Stimulated activated CD8-positive, alpha-beta memory T cell treated with anti-CD3 and anti-CD28 coated beads, Interleukin-2, amount 100 ng/mL, for 1 hour (primary cell): ENCODE results near the gene ZSCAN5A.
"Not testable (repeated sequence)": the region's sequence is repeated elsewhere in the genome, so short reads cannot be mapped to it uniquely, and the experiment has no call there.

ENCODE experiments used
- DNase-seq, 2 donors: peaks; one replicate each; pipeline ENCODE4 v3.0.0-alpha.2; 2020; ENCODE audit warnings: low read depth in 2 of 2

ZSCAN5A gene

DNA sequence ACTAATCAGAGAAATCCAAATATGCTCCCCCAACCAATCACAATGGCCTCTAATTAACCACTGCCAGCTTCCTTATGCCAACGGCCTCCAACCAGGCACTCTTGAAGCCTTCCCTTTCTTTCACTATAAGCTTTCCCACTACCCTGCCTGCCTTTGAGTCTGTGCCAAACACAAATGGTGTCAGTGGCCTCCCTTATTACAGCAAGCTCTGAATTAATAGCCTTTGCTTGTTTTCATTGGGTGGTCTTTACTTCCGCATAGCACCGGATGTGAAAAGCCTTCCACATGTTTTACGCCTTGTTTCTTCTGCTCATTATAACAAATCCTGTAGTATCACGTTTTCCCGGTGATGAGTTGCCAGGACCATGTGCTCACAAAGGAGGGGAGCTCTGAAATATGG, 43.5 kb downstream of the ZSCAN5A start:
- no peak for DNase-seq

DNA sequence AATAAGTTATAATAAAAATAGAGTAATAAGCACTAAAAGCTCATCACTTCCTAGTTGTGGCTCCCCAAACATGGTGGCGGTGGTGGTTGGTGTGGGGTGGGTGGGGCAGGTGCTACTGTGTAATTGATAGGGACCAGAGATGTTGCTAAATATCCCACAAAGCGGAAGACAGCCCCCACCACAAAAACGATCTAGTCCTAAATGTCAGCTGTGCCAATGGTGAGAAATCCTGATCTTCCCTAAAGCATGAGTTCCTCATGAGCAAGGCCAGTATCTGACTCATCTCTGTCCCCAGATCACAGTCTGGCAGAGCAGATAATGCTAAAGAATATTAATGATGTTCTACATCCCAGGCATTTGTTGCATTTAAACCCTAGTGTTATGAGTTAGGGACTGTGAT, 44.0 kb downstream of the ZSCAN5A start:
- DNase-seq = no peak

DNA sequence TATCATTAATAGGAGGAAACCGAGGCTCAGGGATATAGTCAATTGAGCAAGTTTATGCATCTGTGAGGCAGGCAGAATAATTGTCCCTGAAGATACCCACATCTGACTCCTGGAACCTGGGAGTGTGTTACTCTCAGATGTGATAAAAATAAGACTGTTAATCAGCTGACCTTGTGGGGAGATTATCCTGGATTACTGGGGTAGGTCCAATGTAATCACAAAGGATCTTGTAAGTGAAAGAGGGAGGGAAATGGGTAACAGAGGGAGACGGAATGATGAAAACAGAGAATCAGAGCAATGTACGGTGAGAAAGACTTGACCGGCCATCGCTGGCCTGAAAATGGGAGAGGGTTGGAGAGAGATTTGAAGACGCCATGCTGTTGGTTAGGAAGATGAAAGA, 45.3 kb downstream of the ZSCAN5A start:
- no peak for DNase-seq

DNA sequence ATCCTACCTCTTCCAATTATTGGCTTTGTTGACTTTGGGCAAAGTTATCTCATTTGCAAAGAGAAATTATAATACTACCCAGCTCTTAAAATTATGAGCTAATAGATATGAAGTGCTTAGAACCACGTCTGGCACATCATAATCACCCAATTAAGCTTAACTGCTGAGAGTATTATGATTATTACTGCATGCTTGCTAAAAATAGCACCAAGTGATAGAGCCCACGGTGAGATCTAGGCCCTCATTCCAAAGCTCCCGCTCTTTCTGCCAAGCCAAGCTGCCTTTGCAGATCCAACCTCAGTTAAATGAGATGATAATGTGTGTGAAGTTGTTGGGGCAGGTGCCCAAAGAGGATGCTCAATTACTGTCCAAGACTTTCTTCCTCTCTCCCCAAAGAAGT, 48.6 kb downstream of the ZSCAN5A start:
- DNase-seq = no peak

DNA sequence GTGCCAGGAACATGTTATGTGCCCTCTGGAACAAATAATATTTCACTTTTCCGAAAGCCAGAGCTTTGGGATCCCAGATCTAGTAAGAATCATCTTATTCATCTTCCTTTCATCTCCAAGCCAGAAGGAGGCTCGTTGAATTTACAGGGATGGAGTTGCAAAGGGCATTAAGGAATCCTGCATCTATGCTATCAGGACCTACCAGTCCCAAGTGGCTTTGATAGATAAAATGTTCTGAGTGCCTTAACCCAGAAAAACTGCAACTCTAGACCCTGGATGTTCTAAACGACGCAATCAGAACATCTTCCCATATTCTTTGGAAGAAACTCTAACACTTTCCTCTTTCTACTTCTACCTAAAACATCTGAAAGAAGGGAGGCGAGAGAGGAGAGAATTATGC, 51.3 kb downstream of the ZSCAN5A start:
- DNase-seq = no peak

DNA sequence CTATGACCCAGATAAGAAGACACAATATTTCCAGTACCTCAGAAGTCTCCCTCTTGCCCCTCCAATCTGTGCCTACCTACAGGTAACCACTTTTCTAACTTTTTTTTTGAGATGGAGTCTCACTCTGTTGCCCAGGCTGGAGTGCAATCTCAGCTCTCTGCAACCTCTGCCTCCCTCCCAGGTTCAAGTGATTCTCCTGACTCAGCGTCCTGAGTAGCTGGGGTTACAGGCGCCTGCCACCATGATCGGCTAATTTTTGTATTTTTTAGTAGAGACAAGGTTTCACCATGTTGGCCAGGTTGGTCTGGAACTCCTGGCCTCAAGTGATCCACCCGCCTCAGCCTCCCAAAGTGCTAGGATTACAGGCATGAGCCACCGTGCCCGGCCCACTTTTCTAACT, 52.7 kb downstream of the ZSCAN5A start:
- DNase-seq = not testable (repeated sequence)

DNA sequence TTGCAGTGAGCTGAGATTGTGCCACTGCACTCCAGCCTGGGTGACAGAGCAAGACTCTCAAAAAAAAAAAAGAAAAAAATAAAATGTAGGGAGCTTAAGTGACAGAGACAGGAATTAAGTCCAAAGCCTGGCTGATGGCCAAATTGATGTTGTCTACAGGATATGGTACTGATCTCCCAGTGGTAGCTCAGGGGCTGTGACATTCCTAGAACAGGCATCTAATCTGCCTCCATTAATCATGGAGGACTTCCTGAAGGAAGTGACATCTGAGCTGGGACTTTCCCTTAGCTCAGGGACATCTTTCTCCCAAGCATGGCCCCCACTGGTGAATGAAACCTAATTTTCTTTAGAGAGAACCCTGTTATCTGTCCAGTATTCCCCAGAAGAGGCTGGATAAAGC, 53.5 kb downstream of the ZSCAN5A start:
- no peak for DNase-seq

DNA sequence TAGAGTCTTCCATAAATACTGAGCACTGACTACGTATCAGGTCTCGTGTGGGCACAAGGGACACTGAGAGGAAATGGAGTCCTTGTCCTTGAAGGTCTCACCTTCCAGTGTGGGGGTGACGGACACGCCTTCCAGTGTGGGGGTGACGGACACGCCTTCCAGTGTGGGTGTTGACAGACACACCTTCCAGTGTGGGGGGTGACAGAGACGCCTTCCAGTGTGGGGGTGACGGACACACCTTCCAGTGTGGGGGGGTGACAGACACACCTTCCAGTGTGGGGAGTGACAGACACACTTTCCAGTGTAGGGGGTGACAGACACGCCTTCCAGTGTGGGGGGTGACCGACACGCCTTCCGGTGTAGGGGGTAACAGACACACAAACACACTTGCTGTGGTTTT, 56.4 kb downstream of the ZSCAN5A start:
- DNase-seq = no peak

DNA sequence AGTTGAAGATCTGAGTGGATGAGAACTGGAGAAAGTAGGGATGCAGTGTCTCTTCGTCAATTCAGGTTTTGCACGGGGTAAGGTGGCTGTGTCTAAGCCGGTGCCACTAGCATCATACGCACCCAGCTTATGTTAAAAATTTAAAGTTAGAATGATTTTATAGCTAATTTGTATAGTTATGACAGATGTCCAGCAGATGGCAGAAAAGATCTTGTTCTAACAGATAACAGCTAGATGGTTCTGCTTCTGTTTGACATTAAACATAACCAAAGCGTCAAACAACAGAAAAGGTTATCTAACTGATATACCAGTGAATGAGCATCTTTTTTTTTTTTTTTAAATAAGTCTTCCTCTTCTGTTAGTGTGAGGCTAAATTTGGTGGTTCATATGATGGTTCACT, 60.9 kb downstream of the ZSCAN5A start:
- DNase-seq = no peak

DNA sequence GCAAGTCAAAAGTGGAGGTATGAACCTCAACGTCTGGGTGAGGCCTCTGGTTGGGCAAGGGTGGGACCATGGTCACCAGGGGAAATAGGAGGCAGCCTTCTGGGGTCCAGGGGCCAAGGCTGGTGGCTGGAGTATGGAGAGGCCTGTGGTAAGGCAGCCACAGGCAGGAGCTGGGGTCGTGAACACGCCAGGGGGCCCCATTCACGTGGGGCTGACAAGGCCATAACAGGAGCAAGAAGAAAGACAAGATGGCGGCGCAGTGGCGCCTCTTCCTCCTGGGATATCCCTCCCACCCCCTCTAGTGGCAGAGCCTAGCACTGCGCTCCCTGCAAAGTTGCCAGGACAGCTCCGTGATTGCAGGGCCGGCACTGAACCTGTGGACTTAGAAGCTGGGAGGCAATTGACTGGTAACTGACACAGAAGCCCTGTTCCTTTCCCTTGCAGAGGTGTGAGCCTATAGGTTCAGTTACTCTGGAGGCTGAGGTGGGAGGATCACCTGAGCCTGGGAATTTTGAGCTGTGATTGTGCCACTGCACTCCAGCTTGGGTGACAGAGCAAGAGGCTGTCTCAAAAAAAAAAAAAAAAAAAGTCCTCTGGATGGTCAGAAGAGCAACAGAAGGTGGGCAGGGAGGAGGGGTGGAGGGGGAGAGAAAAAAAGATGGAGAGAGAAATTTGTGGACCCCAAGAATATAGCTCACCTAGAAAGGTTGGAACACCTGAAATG, 61.8 kb downstream of the ZSCAN5A start:
- peak; percentile 20 to 34 for DNase-seq

DNA sequence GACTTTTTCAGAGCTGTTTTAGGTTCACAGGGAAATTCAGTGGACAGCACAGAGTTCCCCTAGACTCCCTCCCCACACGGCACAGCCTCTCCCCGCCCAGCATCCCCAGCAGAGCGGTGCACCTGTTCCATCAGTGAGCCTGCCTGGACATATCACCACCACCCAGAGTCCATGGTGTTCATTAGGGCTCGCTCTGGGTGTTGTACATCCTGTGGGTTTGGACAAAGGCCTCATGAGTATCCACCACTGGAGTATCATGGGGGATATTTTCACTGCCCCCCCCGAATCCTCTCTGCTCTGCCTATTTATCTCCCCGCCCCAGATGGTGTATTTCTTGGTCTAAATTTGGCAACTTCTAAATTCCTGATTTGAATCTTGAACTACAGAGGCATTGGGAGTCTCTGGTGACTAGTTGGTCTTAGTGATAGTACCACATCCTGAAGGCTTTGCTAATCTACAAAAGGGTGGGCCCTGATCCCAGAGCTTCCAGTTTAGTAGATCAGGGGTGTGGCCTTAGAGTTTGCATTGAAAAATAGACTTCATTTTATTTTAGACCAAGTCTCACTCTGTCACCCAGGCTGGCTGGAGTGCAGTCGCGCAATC, 65.8 kb downstream of the ZSCAN5A start:
- DNase-seq = not testable (repeated sequence)

DNA sequence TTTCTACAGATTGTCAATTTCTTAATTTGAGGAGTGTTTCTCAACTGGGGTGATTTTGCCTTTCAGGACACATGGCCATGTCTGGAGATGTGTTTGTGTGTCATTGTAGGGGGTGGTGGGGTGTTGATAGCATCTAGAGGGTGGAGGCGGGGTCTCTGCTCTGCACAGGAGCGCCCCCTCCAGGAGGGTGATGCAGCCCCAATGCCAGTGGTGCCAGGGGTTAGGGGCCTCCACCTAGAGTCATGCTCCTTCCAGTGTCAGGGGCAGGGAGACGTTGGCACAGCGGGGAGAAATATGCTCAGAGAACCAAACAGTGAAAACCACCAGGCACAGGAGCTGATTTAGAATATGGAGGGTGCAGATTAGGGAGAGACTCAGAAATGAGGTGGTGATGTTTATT, 68.9 kb downstream of the ZSCAN5A start:
- not testable (repeated sequence) for DNase-seq

DNA sequence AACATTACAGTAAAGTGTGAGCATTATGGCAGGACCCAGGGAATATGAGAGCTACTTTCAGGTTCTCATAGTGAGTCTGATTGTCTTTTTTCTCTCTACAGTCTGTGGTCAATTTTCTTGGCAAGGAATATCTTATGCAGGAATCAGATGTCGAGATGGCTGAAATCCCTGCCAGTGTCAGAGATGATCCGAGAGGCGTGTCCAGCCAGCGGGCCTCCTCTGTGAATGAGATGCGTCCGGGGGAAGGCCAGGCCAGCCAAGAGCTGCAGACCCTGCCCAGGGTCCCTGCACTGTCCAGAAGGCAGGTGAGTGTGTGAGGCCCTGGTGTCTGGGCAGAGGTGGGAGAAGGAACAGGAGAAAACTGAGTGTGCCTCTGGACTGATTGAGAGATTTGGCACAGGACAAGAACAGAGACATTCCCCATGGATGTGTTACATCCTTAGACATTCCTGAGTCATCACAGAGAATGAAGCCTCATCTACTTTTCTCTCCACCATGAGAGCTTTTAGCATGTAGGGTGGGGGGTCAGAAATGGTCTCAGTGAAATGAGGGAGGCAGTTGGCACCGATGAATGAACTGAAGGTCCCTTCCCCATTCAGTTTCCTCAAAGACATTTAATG, 69.4 kb downstream of the ZSCAN5A start:
- no peak for DNase-seq

DNA sequence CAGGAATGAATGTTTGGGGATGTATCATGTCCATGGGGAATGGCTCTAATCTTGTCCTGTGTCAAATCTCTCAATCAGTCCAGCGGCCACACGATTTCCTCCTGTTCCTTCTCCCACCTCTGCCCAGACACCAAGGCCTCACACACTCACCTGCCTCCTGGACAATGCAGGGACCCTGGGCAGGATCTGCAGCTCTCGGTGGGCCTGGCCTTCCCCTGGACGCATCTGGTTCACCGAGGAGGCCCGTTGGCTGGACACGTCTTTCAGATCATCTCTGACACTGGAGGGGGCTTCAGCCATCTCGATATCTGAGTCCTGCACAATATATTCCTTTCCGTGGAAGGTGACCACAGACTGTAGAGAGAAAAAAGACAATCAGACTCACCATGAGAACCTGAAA, 91.2 kb downstream of the ZSCAN5A start:
- no peak for DNase-seq

DNA sequence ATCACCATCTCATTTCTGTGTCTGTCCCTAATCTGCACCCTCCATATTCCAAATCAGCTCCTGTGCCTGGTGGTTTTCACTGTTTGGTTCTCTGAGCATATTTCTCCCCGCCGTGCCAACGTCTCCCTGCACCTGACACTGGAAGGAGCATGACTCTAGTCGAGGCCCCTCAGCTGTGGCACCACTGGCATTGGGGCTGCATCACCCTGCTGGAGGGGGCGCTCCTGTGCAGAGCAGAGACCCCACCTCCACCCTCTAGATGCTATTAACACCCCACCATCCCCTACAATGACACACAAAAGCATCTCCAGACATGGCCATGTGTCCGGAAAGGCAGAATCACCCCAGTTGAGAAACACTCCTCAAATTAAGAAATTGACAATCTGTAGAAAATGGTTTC, 91.7 kb downstream of the ZSCAN5A start:
- no peak for DNase-seq

DNA sequence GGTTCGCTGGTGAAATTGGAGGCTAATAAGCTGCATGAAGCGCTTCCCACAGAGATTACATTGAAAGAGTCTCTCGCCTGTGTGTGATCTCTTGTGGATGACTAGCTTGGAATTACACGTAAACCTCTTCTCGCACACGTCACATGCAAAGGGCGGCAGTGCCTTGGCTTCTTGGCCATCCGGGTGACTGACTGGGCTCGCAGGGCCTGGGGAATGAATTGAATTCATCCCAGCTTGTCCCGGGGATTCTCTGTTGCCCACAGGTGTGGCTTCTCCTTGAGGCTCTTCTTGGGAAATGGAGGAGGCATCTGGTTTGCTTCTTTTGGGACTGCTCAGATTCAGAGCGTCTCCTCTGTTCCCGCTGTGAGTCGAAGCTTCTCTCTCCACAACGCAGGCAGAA, 92.8 kb downstream of the ZSCAN5A start:
- no peak for DNase-seq

DNA sequence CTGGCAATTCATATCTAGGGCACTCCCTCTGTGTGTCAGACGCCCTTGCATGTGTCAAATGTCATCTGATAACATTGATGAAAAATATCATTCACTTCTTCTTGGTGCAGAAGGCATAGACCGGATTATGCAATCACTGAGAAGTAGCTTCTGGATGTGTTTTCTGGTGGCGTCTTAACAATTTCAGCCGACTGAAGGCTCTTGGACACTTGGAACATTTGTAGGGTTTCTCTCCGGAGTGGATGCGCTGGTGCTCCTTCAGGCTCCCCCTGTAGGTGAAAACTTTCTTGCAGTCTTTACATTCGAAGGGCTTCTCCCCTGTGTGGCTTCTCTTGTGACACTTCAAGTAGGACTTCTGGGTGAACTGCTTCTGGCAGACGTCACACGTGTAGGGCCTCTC, 93.2 kb downstream of the ZSCAN5A start:
- not testable (repeated sequence) for DNase-seq

DNA sequence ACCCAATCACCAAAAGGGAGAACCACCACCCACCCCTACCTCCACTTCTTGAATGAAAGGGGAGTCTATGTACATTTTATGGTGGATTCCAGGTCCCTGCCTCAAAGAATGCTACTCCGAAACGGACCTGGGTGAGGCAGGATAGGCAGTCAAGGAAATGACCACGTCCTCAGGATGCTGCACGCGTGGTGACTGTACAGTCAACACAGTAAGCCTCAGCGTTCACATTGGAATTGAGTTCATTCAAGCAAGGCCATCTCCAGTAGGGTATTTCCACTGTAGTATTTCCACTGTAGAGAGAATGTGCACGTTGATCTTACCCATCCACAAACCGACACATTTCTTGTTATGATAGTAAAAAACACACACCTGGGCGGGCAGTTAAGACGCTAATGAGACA, 95.7 kb downstream of the ZSCAN5A start:
- DNase-seq = no peak

DNA sequence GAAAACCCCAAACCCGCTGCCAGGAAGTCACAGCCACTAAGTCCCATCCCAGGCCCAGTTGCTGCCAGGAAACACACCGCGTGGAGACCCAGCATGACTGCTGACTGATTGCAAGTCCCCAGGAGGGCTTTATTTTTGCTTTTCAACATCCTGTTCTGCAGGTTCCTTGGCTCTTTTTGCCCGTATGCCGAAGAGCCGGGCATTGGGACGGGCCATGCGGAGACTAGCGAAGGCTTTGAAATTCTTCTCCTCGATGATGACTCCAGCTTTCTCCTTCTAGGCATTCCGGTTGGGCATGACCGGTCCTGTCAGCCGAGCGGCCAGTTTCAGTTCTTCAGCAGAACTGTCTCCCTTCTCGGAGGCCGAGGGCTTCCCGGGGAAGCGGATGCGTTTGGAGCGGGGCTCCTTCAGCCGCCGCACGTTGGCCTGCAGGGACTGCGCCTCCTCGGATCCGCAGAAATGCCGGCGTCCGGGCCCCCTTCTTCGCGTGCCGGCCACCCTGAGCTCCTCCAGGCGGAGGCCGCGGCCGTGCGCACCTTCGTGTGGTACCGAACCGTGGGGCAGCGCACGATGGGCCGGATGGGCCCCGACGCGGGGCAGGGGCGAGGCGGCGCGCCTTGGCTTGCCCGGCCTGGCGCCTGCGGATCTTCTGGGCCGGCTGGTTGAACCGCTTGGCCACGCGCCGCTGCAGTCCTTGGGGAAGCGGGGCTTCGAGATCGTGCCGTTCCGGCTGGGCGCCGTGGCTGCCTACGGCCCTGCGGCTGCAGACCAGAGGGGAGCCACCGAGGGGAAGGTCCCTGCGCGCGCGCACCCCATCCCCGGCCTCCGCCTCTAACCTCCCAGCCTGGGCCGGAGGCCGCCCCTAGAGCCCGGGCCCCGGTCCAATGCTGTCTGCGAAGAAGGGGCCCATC, 97.3 kb downstream of the ZSCAN5A start:
- DNase-seq = no peak

DNA sequence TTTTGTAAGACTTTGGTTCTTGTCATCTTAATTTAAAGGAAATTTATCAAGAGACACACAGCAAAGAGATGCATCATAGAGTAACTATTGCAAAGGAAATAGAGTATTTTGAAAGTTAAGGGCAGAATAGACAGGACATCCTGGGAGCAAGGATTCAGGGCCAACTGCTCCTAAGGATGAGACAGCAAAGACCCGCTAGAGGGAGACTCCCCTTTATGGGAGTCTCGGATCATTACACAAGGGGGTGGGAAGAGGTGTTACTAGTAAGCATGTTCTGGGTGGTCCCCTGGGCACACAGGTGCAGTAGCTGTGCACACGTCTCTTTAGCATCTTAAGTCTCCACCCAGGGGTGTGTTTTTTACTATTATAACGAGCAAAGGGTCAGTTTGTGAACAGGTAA, 102.9 kb downstream of the ZSCAN5A start:
- no peak for DNase-seq

DNA sequence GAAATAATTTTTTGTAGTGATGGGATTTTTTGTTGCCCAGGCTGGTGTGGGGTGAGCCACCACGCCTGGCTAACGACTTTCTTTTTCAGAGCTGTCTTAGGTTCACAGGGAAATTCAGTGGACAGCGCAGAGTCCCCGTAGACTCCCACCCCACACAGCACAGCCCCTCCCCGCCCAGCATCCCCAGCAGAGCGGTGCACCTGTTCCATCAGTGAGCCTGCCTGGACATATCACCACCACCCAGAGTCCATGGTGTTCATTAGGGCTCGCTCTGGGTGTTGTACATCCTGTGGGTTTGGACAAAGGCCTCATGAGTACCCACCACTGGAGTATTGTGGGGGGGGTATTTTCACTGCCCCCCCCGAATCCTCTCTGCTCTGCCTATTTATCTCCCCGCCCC, 104.6 kb downstream of the ZSCAN5A start:
- DNase-seq = not testable (repeated sequence)

DNA sequence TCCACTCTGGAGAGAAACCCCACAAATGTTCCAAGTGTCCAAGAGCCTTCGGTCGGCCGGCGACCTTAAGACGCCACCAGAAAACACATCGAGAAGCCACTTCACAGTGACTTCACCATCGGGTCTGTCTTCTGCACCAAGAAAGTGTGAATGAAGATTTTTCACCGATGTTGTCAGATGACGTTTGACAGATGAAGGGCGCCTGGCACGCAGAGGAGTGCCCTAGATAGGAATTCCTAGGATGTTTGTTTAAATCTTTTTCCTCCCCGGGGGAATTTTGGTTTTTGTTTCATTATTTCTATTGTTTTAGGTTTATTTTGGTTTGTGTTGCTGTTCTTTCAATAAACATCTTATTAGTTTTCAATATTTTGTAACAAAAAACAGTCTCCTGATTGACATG, 105.5 kb downstream of the ZSCAN5A start:
- no peak for DNase-seq
